Measurements from ENCODE around the gene HOXB7.

Gene HOXB7

DNA sequence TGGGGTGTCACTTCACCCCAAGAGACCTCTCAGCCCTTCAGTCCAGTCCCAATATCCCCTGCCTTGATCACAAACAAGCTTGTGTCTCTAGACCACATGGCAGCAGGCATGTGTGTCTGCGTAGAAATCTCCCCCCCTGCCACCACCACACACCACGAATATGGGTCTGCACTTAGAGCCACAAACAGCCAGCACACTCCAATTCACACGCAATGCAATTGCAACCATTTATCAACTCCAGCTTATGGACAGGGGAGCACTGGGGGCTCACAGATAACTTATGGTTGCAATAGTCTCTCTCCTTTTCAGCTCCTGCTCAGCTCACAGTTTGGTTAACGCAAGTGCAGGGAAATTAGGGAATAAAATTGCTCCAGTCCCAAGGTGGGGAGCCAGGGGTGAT is 12.8 kb upstream of the HOXB7 start:
- Histone ChIP-seq H3K4me3 (no peak overlapping the region), H3K27me3 (ENCODE audit: low read depth) (peaks cover 89% of the 10 kb centered on the region), H3K4me1 (no peaks in the 10 kb centered on the region; the same call in 1 of the 2 replicates), H3K36me3 (replicated peaks) (no peaks in the 10 kb centered on the region), H3K9me3 (no peaks in the 10 kb centered on the region)
- no peak for DNase-seq (ENCODE audit: low spot score in 2 of 2)
- in situ Hi-C loops (cut with MboI; ENCODE audit: low sequenced_read_pairs) = loop anchor here (5.0 kb wide), 1 partner anchor 596 kb away; no protein-coding TSS in a partner anchor

DNA sequence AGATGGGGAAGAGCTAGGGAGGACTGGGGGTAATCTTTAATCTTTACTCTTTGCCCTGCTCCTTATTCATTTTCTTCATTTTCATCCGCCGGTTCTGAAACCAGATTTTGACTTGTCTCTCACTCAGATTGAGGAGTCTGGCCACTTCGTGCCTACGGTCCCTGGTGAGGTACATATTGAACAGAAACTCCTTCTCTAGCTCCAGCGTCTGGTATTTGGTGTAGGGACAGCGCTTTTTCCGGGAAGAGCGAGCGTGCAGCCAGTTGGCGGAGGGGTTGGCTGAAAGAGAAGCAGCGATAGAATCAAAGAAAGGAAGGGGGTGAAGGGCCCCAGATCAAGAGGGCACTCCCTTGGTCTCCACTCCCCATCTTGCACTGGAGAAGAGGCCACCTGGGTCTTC is 12.0 kb upstream of the HOXB7 start:
- Histone ChIP-seq H3K36me3 (replicated peaks) (no peaks in the 10 kb centered on the region), H3K4me3 (no peak overlapping the region), H3K9me3 (no peaks in the 10 kb centered on the region), H3K4me1 (no peaks in the 10 kb centered on the region; the same call in 1 of the 2 replicates), H3K27me3 (ENCODE audit: low read depth) (peaks cover 88% of the 10 kb centered on the region)
- no peak for DNase-seq (ENCODE audit: low spot score in 2 of 2)
- in situ Hi-C loops (cut with MboI; ENCODE audit: low sequenced_read_pairs) = loop anchor here (5.0 kb wide), 1 partner anchor 596 kb away; no protein-coding TSS in a partner anchor

DNA sequence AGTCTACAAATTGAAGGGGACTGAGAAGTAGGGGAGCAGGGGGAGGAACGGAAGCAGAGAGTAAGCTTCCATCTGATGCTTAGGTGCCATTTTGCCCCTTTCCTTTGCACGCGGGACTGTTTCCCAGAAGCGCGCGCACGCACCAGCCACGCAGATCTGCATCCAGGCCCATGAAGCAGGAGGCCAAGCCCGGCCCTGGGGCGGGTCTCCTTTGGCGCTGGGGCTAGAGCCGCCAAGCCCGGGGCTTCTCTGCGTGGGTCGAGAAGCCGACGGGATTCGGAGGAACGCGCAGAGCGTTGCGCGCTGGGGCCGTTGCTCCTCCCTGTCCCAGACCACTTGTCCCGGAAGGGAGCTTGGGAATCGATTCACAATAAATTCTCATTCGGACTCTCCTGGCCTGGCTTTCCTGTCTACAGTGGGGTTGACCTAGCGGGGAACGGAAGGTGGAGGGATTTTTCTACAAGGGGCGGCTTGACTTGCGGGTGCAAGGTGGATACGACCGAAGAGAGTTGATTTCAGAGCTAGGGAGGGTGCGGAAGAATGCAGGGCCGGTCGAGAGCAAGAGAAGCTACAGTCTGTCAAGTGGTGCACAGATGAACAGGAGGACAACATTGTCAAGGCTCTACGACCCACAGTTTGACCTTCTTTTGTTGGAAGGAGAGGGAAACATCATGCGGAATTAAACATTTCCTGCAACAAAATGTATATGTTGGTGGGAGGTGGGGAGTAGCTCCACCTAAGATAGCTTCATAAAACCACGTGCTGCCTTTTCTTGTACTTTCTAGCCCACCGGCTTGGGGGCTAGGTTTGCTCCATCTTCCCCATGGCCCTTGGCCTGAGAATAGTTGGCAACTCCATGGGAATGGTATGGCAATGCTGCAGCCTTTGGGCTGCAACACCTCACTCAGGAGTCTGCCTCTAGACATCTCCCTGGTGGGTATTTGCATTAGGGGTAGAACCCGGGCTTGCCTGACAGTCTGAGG is 10.9 kb upstream of the HOXB7 start:
- in situ Hi-C loops (cut with MboI; ENCODE audit: low sequenced_read_pairs) = loop anchor here (5.0 kb wide), 1 partner anchor 594 kb away; no protein-coding TSS in a partner anchor
- H3K4me1 ChIP-seq = no peaks in the 10 kb centered on the region; the same call in 1 of the 2 replicates
- no peak overlapping the region for H3K4me3 ChIP-seq

DNA sequence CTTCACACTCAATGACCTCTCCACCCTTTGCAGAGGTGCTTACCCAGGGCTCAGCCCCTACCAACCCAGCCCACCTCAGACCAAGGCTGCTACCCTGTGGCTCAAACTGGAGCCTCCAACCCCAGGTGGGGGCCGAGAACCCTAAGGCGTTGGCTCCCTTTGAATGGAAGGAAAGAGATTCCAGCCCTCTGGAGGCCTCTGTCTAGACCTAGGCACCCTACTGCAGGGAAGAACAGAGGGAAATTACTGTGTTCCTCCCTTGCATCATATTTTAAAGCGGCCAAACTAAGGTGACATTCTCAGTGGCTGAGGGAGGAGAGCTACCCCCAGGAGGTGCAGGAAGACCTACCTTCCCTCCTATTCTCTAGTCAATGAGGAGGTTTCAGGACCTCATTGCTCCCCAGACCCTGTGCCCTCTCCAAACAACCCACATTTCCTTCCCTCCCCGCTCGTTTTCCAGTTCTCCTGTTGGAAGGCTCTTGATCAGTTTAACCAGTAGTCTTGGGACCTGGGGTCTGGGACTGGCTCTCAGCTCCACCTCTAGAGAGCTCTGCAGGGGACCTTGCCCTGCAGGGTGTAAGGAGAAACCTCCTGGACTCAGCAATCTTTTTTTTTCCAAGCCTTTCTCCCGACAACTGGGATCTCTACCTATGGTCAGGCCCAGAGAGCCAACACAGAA is 9.8 kb upstream of the HOXB7 start:
- in situ Hi-C loops (cut with MboI; ENCODE audit: low sequenced_read_pairs) = loop anchor here (5.0 kb wide), 1 partner anchor 593 kb away; no protein-coding TSS in a partner anchor
- peaks cover 92% of the 10 kb centered on the region for H3K27me3 ChIP-seq (ENCODE audit: low read depth)
- H3K4me1 ChIP-seq = no peaks in the 10 kb centered on the region; the same call in 1 of the 2 replicates
- no peaks in the 10 kb centered on the region for H3K9me3 ChIP-seq
- H3K4me3 ChIP-seq = no peak overlapping the region
- H3K36me3 ChIP-seq (replicated peaks) = no peaks in the 10 kb centered on the region
- no peak for DNase-seq (ENCODE audit: low spot score in 2 of 2)

More for the DNA sequence above, 10.9 kb upstream of the HOXB7 start:
- H3K27me3 ChIP-seq (ENCODE audit: low read depth) = peaks cover 88% of the 10 kb centered on the region
- no peaks in the 10 kb centered on the region for H3K36me3 ChIP-seq (replicated peaks)
- H3K9me3 ChIP-seq = no peaks in the 10 kb centered on the region
- DNase-seq (ENCODE audit: low spot score in 2 of 2) = no peak

DNA sequence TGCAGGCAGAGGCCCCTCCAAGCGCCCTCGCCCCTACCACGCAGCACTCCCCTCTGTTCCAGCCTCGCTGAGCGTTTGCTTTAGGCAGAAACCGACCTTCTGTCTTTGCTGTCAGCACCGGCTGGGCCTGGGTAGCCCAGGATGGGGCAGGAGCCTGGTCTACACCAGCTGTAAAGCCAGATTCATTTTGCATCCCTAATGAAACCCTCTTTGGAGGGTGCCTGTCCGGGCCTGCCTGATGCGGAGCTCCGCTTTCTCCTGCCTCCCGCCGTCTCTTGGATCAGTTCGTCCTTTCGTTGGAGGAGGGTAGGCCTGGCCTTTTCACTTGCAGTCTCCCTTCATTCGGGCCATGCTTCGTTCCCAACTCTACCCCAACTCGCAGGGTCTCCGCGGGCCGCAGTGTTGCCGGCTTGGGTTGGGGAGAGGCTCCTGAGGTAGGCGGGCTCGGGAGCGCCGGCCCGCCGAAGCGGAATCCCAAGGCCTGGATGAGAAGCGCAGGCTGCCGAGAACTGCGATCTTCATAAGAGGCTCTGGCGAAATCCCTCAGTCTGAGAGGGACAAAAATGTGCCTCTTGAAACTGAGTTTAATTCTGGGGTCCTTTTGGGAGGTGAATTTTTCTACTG is 9.1 kb upstream of the HOXB7 start:
- no peaks in the 10 kb centered on the region; the same call in 1 of the 2 replicates for H3K4me1 ChIP-seq
- in situ Hi-C loops (cut with MboI; ENCODE audit: low sequenced_read_pairs) = loop anchor here (5.0 kb wide), 1 partner anchor 593 kb away; no protein-coding TSS in a partner anchor
- no peaks in the 10 kb centered on the region for H3K36me3 ChIP-seq (replicated peaks)
- H3K9me3 ChIP-seq = no peaks in the 10 kb centered on the region
- peaks cover 92% of the 10 kb centered on the region for H3K27me3 ChIP-seq (ENCODE audit: low read depth)
- no peak for DNase-seq (ENCODE audit: low spot score in 2 of 2)
- no peak overlapping the region for H3K4me3 ChIP-seq

DNA sequence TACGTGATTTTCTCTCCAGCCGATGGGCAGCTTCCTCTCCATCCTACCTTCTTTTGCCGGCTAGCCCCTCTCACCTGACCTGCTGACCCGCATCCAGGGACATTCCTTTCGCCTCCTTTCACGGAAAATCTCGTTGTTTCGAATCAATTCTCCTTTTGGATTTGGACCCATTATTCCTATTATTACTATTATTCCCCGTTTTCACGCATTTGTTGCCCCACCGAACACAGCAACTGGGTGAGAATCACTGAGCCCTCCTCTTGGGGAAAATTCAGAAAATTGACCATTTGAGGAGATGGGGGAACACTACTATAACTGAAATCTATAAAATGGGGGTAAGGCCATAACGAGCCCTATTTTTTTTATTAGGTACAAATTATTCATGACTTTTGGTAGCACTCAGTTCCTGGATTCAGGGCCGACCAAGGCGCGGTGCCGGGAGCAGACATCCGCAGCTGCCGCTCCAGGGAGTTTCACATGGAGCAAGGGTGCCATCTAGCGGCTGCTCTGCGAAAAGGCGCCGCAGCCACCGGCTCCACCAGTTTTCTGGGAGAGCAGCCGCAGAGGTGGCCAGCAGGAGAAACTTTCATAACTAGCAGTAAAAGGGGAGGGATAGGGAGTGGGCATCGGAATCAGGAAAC is 7.6 kb upstream of the HOXB7 start:
- in situ Hi-C loops (cut with MboI; ENCODE audit: low sequenced_read_pairs) = no loop called here
- Histone ChIP-seq H3K4me1 (no peaks in the 10 kb centered on the region; the same call in 1 of the 2 replicates), H3K4me3 (peak overlapping the region; percentile 15), H3K36me3 (replicated peaks) (no peaks in the 10 kb centered on the region), H3K9me3 (no peaks in the 10 kb centered on the region), H3K27me3 (ENCODE audit: low read depth) (peaks cover 89% of the 10 kb centered on the region)
- peak; percentile 84 to 90 for DNase-seq (ENCODE audit: low spot score in 2 of 2)

DNA sequence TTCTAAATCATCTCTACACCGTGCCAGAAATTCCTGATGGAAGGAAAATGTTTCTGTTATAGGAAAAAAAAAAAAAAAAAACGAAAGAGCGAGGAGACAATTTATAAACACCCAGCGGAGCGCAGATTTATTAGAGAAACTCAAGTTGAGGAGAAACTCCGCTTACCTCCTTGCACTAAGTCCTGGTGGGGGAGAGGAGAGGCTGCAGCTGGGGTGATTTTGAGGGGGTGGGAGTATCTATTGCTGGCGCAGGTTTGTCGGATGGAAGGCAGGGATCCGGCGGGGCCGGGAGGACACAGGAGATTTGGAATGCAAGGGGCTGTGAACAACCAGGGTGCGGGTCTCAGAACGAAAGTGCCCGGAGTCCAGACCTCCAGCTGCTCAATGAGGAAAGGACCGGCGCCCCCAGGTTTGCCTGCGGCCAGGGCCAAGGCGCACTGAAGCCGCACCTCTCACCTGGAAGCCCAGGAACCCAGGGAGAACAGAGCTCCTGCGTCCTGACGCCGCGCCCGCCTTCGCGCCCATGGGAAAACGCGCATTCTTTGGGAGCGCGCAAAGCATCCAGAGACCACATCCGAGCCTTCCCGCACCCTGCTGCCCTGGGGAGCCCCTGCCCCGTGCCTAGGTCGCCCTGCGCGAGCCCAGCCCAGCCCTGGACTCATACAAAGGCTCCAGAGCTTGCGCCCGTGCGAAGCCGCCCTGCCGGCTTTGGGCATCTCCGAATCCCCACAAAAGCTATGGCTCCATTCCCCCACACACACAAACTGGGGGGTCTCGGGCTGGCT is 6.8 kb upstream of the HOXB7 start:
- in situ Hi-C loops (cut with MboI; ENCODE audit: low sequenced_read_pairs) = no loop called here
- Histone ChIP-seq H3K27me3 (ENCODE audit: low read depth) (peaks cover 82% of the 10 kb centered on the region), H3K36me3 (replicated peaks) (no peaks in the 10 kb centered on the region), H3K4me3 (no peak overlapping the region), H3K4me1 (no peaks in the 10 kb centered on the region; the same call in 1 of the 2 replicates), H3K9me3 (no peaks in the 10 kb centered on the region)
- DNase-seq (ENCODE audit: low spot score in 2 of 2) = no peak

DNA sequence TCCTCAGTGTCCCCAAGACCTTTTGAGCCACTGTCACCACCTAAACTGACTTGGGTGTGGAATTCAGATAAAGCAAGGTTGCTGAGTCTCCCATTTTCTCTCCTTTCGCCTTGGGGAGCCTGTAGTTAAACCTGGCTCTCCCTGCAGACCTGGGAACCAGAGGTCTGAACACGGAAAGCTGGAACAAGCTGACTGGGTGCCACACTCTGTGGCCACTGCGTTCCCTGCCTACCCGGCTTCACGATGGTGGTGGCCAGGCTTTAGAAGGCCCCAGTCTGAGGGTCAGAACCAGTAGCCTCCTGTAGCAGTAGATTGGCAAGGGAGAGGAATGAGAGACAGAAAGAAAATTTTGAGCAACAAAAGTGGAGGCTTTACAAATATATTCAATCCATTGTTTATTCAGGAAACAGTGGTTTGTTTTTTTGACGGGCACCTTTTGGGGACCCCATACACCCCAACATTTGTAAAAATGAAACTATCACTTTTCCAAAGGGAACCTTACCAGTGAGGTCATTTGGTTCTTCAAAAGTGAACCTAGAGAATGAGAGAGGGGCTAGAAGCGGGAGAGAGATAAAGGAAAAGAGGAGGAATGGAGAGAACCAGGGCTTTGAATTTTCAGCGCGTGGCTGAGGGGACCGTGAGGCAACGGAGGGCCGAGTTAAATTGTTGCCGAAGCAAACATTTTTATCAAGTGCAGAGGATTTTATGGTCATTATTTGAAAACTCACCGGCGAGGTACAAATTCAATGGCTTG is 6.1 kb upstream of the HOXB7 start:
- in situ Hi-C loops (cut with MboI; ENCODE audit: low sequenced_read_pairs) = no loop called here
- Histone ChIP-seq H3K27me3 (ENCODE audit: low read depth) (peaks cover 74% of the 10 kb centered on the region), H3K36me3 (replicated peaks) (no peaks in the 10 kb centered on the region), H3K4me1 (peaks cover under 1% of the 10 kb centered on the region; the same call in 1 of the 2 replicates), H3K4me3 (no peak overlapping the region), H3K9me3 (no peaks in the 10 kb centered on the region)
- DNase-seq (ENCODE audit: low spot score in 2 of 2) = no peak

DNA sequence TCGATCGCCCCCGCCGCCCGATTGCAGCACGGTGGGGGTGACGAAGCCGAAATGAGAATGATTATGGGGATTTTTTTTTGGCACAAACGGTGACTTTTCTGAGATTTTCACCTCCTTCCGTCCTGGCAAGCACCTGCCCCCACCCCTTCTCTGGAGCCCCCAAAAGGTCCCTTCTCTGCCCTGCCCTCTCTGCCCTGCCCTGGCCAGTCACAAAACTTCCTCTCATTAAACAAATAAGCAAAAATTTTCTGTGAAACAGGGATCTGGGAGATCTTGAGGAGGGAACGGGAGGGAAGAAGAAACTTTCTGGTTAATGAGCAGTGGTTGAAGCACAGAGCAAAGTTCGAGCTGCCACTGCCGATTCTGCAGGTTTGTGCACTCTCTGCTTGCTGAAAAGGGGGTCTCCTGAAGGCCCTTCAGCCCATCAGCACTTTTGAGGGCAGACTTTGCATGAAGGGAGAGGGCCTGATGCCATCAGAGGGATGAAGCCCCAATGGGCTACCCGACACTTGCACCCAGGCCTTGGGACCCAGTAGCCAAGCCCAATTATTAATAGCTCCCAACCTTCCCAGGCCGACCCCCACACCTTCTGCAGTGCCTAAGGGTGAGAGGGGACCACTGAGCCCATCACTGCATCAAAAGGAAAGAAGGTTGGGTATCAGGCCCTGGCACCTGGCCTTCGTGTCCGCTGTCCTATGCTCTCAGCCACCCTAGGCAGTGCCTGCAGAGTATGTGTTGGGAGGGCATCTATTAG is 5.3 kb upstream of the HOXB7 start:
- DNase-seq (ENCODE audit: low spot score in 2 of 2) = no peak
- no peak overlapping the region for H3K4me3 ChIP-seq
- H3K27me3 ChIP-seq (ENCODE audit: low read depth) = peaks cover 68% of the 10 kb centered on the region
- in situ Hi-C loops (cut with MboI; ENCODE audit: low sequenced_read_pairs) = no loop called here
- H3K4me1 ChIP-seq = peaks cover 2% of the 10 kb centered on the region; the same call in 1 of the 2 replicates
- no peaks in the 10 kb centered on the region for H3K36me3 ChIP-seq (replicated peaks)
- no peaks in the 10 kb centered on the region for H3K9me3 ChIP-seq

DNA sequence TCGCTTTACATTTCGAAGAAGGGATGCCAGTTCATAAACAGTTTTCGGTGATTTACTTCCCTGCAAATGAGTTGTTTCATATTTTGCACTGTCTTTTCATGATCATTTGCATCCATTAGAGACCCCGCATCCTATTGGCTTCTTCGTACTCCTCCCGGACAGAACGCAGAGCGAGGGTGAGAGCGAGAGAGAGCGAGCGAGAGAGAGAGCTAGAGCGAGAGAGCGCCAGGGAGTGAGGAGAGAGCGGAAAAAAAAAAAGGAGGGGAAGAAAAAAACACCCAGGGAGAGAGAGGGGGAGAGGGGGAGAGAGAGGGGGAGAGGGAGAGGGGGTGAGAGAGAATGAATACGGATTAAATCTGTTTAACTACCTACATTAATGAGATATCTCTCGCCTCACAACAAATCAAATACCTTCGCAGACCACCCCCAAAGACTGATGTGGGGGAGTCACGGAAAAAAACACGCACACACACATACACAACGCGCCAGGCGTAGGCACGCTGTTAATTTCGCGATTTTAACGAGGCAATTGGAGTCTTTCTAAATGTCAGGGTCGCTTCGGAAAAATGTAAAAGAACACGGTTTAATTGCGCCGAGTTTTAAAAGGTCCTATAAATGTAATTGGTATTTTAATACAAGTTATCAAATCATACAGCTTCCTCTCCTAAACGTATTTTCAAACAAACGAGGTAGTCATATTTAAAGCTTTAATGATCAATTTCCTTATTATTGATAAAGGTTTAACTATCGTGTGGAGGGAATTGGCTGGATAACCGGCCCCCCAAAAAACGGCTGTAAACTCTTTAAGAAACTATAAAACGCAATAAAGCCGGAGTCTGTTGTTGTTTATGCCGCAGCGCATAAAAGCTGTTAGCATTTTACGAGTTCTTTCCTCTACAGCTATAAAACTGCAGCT is 4.5 kb upstream of the HOXB7 start, which contains the start of gene HOXB8:
TSS of gene HOXB8 (minus strand) at position 246 of the 916 bp plus-strand sequence. CDS start 588 bp downstream, outside the sequence.
- H3K9me3 ChIP-seq = no peaks in the 10 kb centered on the region
- no peaks in the 10 kb centered on the region for H3K36me3 ChIP-seq (replicated peaks)
- H3K4me1 ChIP-seq = peaks cover 2% of the 10 kb centered on the region; the same call in 1 of the 2 replicates
- DNase-seq (ENCODE audit: low spot score in 2 of 2) = no peak
- no peak within 1 kb of the TSS for H3K4me3 ChIP-seq
- in situ Hi-C loops (cut with MboI; ENCODE audit: low sequenced_read_pairs) = no loop called here
- H3K27me3 ChIP-seq (ENCODE audit: low read depth) = peaks cover 64% of the 10 kb centered on the region

Measured in HAP-1 (cell line).